Ishikawa (cell line): ENCODE results near the gene ABRAXAS1.

Source experiments
- CEBPB ChIP-seq: IDR thresholded peaks from 2 replicates; pipeline ENCODE4 v1.6.1; 2012
- CREB1 ChIP-seq: IDR thresholded peaks from 2 replicates; pipeline ENCODE4 v1.6.1; 2012; ENCODE audit warnings: low read depth
- EGR1 ChIP-seq: IDR thresholded peaks from 2 replicates; pipeline ENCODE4 v1.6.1; 2012
- EP300 ChIP-seq: IDR thresholded peaks from 2 replicates; pipeline ENCODE4 v1.6.1; 2012; ENCODE audit warnings: borderline replicate concordance
- FOXM1 ChIP-seq: IDR thresholded peaks from 2 replicates; pipeline ENCODE4 v1.6.1; 2012; ENCODE audit warnings: low read depth, borderline replicate concordance
- MAX ChIP-seq: IDR thresholded peaks from 2 replicates; pipeline ENCODE4 v1.6.1; 2012
- NFIC ChIP-seq: IDR thresholded peaks from 2 replicates; pipeline ENCODE4 v1.6.1; 2012
- RAD21 ChIP-seq: IDR thresholded peaks from 2 replicates; pipeline ENCODE4 v1.6.1; 2012; ENCODE audit warnings: low read depth
- REST ChIP-seq: IDR thresholded peaks from 2 replicates; pipeline ENCODE4 v1.6.1; 2012; ENCODE audit warnings: low read depth, mild to moderate bottlenecking
- TCF12 ChIP-seq: IDR thresholded peaks from 2 replicates; pipeline ENCODE4 v1.6.1; 2012; ENCODE audit warnings: low read depth
- TEAD4 ChIP-seq: IDR thresholded peaks from 2 replicates; pipeline ENCODE4 v1.6.1; 2012
- USF1 ChIP-seq: IDR thresholded peaks from 2 replicates; pipeline ENCODE4 v1.6.1; 2012
- YY1 ChIP-seq: IDR thresholded peaks from 2 replicates; pipeline ENCODE4 v1.6.1; 2012; ENCODE audit warnings: low read depth
- ZBTB7A ChIP-seq: IDR thresholded peaks from 2 replicates; pipeline ENCODE4 v1.6.1; 2012; ENCODE audit warnings: low read depth

- TF ChIP-seq EP300 (no peak), TCF12 (no peak), YY1 (no peak), RAD21 (no peak), CREB1 (no peak), ZBTB7A (no peak), MAX (no peak), USF1 (no peak), CEBPB (no peak), REST (no peak), NFIC (no peak), TEAD4 (no peak), EGR1 (no peak), FOXM1 (no peak)
Measured at GRCh38 chr4:83454686-83455085, 30.2 kb downstream of the ABRAXAS1 start.
